CD4-positive, alpha-beta T cell (primary cell): ENCODE data around the gene YAE1. TPM values are rescaled to one million over a fixed set of nuclear protein-coding genes. Genes with fewer than 3 reads are reported as not detected.

Experiments used
- ATAC-seq: fragments of 200-7000 bp; cut with Tn5 transposase; one replicate; pipeline ENCODE4 v1.10.0; 2022; ENCODE audit warnings: mild to moderate bottlenecking; ENCODE audit not compliant: poor library complexity
- CTCF ChIA-PET: fragments of 350-600 bp; sonication (Branson Sonifier 250); formaldehyde crosslinking; loops from one replicate; lab custom pipeline; 2021; ENCODE audit warnings: antibody characterized with exemption, inconsistent platforms; lab: Charles Lee
- POLR2A ChIA-PET: fragments of 350-600 bp; sonication (Branson Sonifier 250); formaldehyde crosslinking; loops from one replicate; lab custom pipeline; 2021; ENCODE audit warnings: antibody characterized with exemption, inconsistent platforms; lab: Charles Lee
- DNase-seq, 14 experiments: peaks; one replicate each; pipeline ENCODE4 v3.0.0-alpha.2; 2013 to 2020; ENCODE audit warnings: mixed read lengths in 2 of 14
- H3K27ac ChIP-seq, 2 donors: one replicate each; pipeline versions ENCODE4 v1.5.1 to v1.7.0; 2013; ENCODE audit warnings: low read length in 2 of 2, low read depth in 1 of 2, mild to moderate bottlenecking in 1 of 2
- H3K27me3 ChIP-seq, 2 experiments: 1 replicate in 1 of 2; 2 replicates in 1 of 2; pipeline versions ENCODE4 v1.6.1 to v1.7.0; 2013; ENCODE audit warnings: low read length in 2 of 2, control low read depth in 1 of 2, mild to moderate bottlenecking in 1 of 2, moderate library complexity in 1 of 2; ENCODE audit not compliant: insufficient read depth in 2 of 2, control insufficient read depth in 1 of 2
- H3K36me3 ChIP-seq: one replicate; pipeline ENCODE4 v1.6.1; 2013; ENCODE audit warnings: low read length, control low read depth; ENCODE audit not compliant: insufficient read depth
- H3K4me1 ChIP-seq: one replicate; pipeline ENCODE4 v1.6.1; 2013; ENCODE audit warnings: low read length, control low read depth; ENCODE audit not compliant: insufficient read depth
- H3K4me3 ChIP-seq: one replicate; pipeline ENCODE4 v1.5.1; 2013; ENCODE audit warnings: mild to moderate bottlenecking, low read length, moderate library complexity
- H3K9me3 ChIP-seq, 2 experiments: 1 replicate in 1 of 2; 2 replicates in 1 of 2; pipeline versions ENCODE4 v1.6.1 to v1.7.0; 2013; ENCODE audit warnings: low read length in 2 of 2, mild to moderate bottlenecking in 2 of 2, control low read depth in 1 of 2, moderate library complexity in 1 of 2; ENCODE audit not compliant: control insufficient read depth in 1 of 2, insufficient read depth in 1 of 2
- H3K27ac Mint-ChIP-seq: one replicate; pipeline ENCODE4 v1.8.0; 2020; ENCODE audit warnings: mixed read lengths
- H3K27me3 Mint-ChIP-seq: one replicate; pipeline ENCODE4 v1.8.0; 2021; ENCODE audit warnings: mixed read lengths
- H3K36me3 Mint-ChIP-seq: one replicate; pipeline ENCODE4 v1.8.0; 2021; ENCODE audit warnings: low read depth, mixed read lengths
- H3K4me1 Mint-ChIP-seq: one replicate; pipeline ENCODE4 v1.8.0; 2021; ENCODE audit warnings: low read depth, mixed read lengths
- H3K4me3 Mint-ChIP-seq: one replicate; pipeline ENCODE4 v1.8.0; 2020; ENCODE audit warnings: mild to moderate bottlenecking, mixed read lengths
- H3K9me3 Mint-ChIP-seq: one replicate; pipeline ENCODE4 v1.8.0; 2020; ENCODE audit warnings: mixed read lengths
- intact Hi-C, 2 experiments: fragments of 100-400 bp; cut with DNase I in 1 of 2; cut with micrococcal nuclease in 1 of 2; formaldehyde crosslinking; loops; one replicate each; pipeline versions ENCODE4 v1.15.1 to v1.9.0; 2023 to 2025; cut with DNase I, micrococcal nuclease
- total RNA-seq, 174 experiments: library from RNA in 2 of 174; stranded (reverse) in 2 of 174; gene quantifications; one replicate each; pipeline ENCODE4 v1.2.3 and lab custom pipeline; 2021 to 2026
- TF ChIP-seq, protein P1 (sequence below): fragments of 200-600 bp; IDR thresholded peaks from one replicate; pipeline ENCODE4 v1.8.0; 2022; ENCODE audit warnings: antibody characterized with exemption, mild to moderate bottlenecking

YAE1 gene
- total RNA-seq, 2 experiments from 2014 or later: 5.0 to 7.4 TPM

DNA sequence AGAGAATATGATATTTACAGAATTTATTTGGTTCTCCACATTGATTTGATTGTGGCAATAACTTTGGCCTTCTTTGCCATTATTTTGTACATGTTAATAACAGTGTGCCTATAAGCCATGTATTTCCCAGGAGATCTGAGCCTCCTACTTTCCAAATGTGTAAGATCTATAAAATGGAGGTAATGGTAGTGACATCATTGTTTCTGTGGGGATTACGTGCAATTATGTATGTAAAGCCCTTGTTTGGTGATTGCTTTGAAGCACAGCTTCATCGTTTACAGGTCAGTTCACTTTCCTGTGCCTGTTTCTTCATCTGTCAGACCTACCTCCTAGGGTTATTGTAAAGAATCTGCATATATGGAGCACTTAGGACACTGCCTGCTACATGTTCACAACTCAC, 17.3 kb downstream of the YAE1 start:
- no peaks in the 10 kb centered on the region for H3K9me3 Mint-ChIP-seq
- ATAC-seq (no peak), DNase-seq (no peak)
- H3K9me3 ChIP-seq: no peaks in the 10 kb centered on the region
- H3K27ac Mint-ChIP-seq: no peak overlapping the region
- POLR2A ChIA-PET: interaction anchor here (0.6 kb wide), 1 partner anchor 40 kb away, joined by 3 read pairs; the partner anchor contains the start of gene RALA
- H3K27ac ChIP-seq: no peak overlapping the region
- H3K4me1 Mint-ChIP-seq: peaks cover 9% of the 10 kb centered on the region
- TF ChIP-seq, protein P1, sequence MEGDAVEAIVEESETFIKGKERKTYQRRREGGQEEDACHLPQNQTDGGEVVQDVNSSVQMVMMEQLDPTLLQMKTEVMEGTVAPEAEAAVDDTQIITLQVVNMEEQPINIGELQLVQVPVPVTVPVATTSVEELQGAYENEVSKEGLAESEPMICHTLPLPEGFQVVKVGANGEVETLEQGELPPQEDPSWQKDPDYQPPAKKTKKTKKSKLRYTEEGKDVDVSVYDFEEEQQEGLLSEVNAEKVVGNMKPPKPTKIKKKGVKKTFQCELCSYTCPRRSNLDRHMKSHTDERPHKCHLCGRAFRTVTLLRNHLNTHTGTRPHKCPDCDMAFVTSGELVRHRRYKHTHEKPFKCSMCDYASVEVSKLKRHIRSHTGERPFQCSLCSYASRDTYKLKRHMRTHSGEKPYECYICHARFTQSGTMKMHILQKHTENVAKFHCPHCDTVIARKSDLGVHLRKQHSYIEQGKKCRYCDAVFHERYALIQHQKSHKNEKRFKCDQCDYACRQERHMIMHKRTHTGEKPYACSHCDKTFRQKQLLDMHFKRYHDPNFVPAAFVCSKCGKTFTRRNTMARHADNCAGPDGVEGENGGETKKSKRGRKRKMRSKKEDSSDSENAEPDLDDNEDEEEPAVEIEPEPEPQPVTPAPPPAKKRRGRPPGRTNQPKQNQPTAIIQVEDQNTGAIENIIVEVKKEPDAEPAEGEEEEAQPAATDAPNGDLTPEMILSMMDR: no peak
- CTCF ChIA-PET: interaction anchor here (8.4 kb wide), 1 partner anchor 162 kb away, joined by 163 read pairs; no protein-coding TSS in a partner anchor
- H3K4me3 Mint-ChIP-seq: no peak overlapping the region
- intact Hi-C loops: loop anchor here in 1 of 2 experiments (5.0 to 10.0 kb wide), 2 partner anchors 39 to 361 kb away; partner anchors contain the start of gene RALA
- no peak overlapping the region for H3K4me3 ChIP-seq
- H3K27me3 ChIP-seq: no peaks in the 10 kb centered on the region
- H3K4me1 ChIP-seq: peaks cover under 1% of the 10 kb centered on the region
- H3K36me3 ChIP-seq: no peaks in the 10 kb centered on the region
- no peaks in the 10 kb centered on the region for H3K36me3 Mint-ChIP-seq
- no peaks in the 10 kb centered on the region for H3K27me3 Mint-ChIP-seq

DNA sequence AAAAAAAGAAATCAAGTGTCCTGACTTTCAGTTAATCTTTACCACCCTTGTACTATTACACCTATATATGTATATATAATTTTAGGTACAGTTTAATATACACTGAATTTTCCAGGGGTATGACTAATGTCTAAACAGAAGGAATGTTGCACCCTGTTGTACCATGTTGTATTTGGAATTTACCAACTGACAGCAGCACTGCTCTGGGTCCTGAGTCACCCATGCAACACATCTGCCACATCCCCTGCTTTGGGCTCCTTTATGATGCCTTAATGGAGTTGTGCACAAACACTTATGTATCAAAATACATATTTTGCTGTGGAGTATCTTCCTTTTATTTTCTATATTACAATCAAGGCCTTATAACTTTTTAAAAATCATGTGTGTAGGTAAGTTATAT, 21.2 kb downstream of the YAE1 start:
- Histone ChIP-seq H3K4me3 (no peak overlapping the region), H3K27ac (no peak overlapping the region), H3K27me3 (no peaks in the 10 kb centered on the region), H3K4me1 (peaks cover 12% of the 10 kb centered on the region), H3K36me3 (no peaks in the 10 kb centered on the region), H3K9me3 (no peaks in the 10 kb centered on the region)
- ChIA-PET POLR2A (no interaction called here), CTCF (no interaction called here)
- peaks cover 22% of the 10 kb centered on the region for H3K4me1 Mint-ChIP-seq
- no peaks in the 10 kb centered on the region for H3K27me3 Mint-ChIP-seq
- H3K4me3 Mint-ChIP-seq: no peak overlapping the region
- DNase-seq (no peak), ATAC-seq (no peak)
- intact Hi-C loops: loop anchor here in 1 of 2 experiments (10.0 kb wide), 1 partner anchor 357 kb away; no protein-coding TSS in a partner anchor
- no peak overlapping the region for H3K27ac Mint-ChIP-seq
- no peaks in the 10 kb centered on the region for H3K36me3 Mint-ChIP-seq
- no peaks in the 10 kb centered on the region for H3K9me3 Mint-ChIP-seq
- TF ChIP-seq, protein P1: no peak

DNA sequence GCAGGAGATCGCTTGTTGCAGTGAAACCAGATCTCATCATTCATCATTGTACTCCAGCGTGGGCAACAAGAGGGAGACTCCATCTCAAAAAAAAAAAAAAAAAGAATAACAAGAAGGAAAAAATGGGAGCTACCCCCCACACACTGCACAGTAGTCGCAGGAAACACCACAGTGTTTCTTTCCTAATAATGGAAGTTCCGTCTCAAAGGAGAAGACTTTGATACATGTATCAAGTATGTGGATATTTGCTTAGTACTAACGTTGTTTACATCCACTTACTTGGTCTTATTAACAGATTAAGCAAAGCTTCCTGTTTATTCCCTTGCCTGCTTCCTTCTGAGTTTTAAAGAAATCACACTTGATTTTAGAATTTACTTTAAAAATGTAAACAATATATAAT, 22.2 kb downstream of the YAE1 start:
- Mint-ChIP-seq H3K27ac (no peak overlapping the region), H3K36me3 (no peaks in the 10 kb centered on the region), H3K4me3 (no peak overlapping the region), H3K4me1 (peaks cover 27% of the 10 kb centered on the region), H3K27me3 (no peaks in the 10 kb centered on the region), H3K9me3 (no peaks in the 10 kb centered on the region)
- POLR2A ChIA-PET: interaction anchor here (1.5 to 1.9 kb wide), 3 partner anchors 8 to 146 kb away, joined by 4 to 10 read pairs (median 5); partner anchors contain the start of gene RALA
- CTCF ChIA-PET: interaction anchor here (0.6 to 1.9 kb wide), 4 partner anchors 8 to 160 kb away, joined by 3 to 12 read pairs (median 4); no protein-coding TSS in a partner anchor
- Histone ChIP-seq H3K9me3 (no peaks in the 10 kb centered on the region), H3K36me3 (no peaks in the 10 kb centered on the region), H3K27me3 (no peaks in the 10 kb centered on the region), H3K4me1 (peaks cover 12% of the 10 kb centered on the region), H3K4me3 (no peak overlapping the region), H3K27ac (no peak overlapping the region)
- TF ChIP-seq, protein P1: no peak
- no peak for DNase-seq
- no peak for ATAC-seq
- intact Hi-C loops: loop anchor here (2.0 to 10.0 kb wide), 2 partner anchors 46 to 356 kb away; no protein-coding TSS in a partner anchor
